ENCODE measurements around the gene RTCA.
"Not testable (repeated sequence)": the region's sequence is repeated elsewhere in the genome, so short reads cannot be mapped to it uniquely, and the experiment has no call there.

The RTCA gene

DNA sequence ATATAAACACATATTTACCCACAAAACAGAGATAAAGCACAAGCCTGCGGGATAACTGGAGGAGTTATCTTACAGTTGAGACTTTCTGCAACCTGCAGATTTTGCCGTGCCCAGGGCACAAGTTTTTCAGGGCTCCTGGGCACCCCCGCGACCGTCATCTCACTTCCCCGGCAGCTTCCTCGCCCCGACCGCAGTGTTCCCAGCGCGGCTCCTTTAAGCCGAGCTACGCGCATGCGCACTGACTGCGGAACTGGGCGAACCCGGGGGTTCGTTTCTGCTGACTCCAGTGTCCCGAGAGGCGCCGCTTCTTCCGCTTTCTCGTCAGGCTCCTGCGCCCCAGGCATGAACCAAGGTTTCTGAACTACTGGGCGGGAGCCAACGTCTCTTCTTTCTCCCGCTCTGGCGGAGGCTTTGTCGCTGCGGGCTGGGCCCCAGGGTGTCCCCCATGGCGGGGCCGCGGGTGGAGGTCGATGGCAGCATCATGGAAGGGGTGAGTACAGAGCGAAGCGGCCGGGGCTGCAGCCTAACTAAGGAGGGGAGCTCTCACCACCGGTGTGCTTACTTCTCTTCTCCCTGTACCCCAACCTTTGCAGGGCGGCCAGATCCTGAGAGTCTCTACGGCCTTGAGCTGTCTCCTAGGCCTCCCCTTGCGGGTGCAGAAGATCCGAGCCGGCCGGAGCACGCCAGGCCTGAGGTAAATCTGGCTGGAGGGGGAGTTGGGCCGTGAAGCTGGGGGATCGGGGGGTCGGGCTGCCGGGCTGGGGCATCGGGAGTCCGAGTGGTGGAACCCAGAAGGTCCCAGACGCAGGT lies at the start of gene RTCA:
Gene RTCA (plus strand): TSS at position 286 of the 810 bp plus-strand sequence. CDS start 160 bp downstream, at position 446.
- Histone ChIP-seq H3K27me3 (ENCODE audit: insufficient read depth, low read length) (no peaks in the 10 kb centered on the region), H3K9ac (ENCODE audit: low read depth, low read length) (peak within 1 kb of the TSS; percentile 95), H3K4me3 (ENCODE audit: low read length) (peak within 1 kb of the TSS; percentile 79), H3K4me1 (ENCODE audit: insufficient read depth, low read length) (0 out of 2 replicates have a peak, but pooled peaks cover 7% of the 10 kb centered on the region), H3K36me3 (ENCODE audit: insufficient read depth, low read depth, low read length) (peaks cover 36% of the 10 kb centered on the region), H3K27ac (ENCODE audit: low read length) (peak within 1 kb of the TSS; percentile 52), H3K9me3 (ENCODE audit: insufficient read depth, low read depth, low read length) (no peaks in the 10 kb centered on the region; the same call in 1 of the 2 replicates)

DNA sequence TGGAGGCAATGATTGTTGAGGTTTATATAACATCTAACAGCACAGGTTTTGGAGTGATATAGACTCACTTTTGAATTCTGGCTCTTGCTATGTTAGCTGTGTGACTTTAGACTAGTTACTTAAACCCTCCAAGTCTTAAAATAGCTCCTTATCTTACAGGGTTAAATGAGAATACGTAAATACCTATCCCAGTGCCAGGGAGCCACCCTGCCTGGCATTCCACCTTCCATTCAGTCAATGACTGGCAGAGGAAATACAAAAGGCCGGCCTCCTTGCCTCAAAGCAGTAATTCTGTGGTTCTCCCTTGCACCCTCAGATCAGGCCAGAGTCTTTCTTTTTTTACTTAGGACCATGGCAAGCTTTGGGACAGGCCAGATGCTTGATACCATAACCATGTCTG lies 48.2 kb upstream of the RTCA start:
- Histone ChIP-seq H3K4me1 (ENCODE audit: insufficient read depth, low read length) (no peaks in the 10 kb centered on the region), H3K27ac (ENCODE audit: low read length) (no peak overlapping the region), H3K9ac (ENCODE audit: low read depth, low read length) (no peak overlapping the region), H3K27me3 (ENCODE audit: insufficient read depth, low read length) (no peaks in the 10 kb centered on the region), H3K36me3 (ENCODE audit: insufficient read depth, low read depth, low read length) (peaks cover 62% of the 10 kb centered on the region), H3K9me3 (ENCODE audit: insufficient read depth, low read depth, low read length) (no peaks in the 10 kb centered on the region), H3K4me3 (ENCODE audit: low read length) (no peak overlapping the region)

DNA sequence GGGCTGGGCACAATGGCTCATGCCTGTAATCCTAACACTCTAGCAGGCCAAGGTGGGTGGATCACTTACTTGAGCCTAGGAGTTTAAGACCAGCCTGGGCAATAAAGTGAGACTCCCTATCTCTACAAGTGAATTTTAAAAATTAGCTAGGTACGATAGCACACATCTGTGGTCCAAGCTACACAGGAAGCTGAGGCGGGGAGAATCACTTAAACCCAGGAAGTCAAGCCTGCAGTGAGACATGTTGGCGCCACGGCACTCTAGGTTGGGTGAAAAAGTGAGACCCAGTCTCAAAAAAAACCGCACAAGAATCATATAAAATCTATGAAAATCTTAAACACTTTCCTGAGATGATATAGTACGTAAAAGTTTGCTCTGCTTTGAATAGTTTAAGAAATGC lies 46.6 kb upstream of the RTCA start:
- Histone ChIP-seq H3K27me3 (ENCODE audit: insufficient read depth, low read length) (no peaks in the 10 kb centered on the region), H3K36me3 (ENCODE audit: insufficient read depth, low read depth, low read length) (peaks cover 50% of the 10 kb centered on the region), H3K27ac (ENCODE audit: low read length) (no peak overlapping the region), H3K4me3 (ENCODE audit: low read length) (no peak overlapping the region), H3K9ac (ENCODE audit: low read depth, low read length) (no peak overlapping the region), H3K4me1 (ENCODE audit: insufficient read depth, low read length) (no peaks in the 10 kb centered on the region), H3K9me3 (ENCODE audit: insufficient read depth, low read depth, low read length) (no peaks in the 10 kb centered on the region)

DNA sequence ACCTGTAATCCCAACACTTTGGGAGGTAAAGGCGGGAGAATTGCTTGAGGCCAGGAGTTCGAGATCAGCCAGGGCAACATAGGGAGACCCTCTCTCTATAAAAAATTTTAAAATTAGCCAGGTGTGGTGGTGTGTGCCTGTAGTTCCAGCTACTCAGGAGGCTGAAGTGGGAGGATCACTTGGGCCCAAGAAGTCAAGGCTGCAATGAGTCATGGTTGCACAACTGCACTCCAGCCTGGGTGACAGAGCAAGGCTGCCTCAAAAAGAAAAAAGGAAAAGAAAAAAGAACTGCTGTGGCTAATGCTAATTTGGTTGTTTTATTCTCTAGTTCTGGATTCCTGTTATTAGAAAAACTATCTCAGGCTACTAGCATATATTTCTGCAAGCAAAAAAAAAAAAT lies 46.1 kb upstream of the RTCA start:
- H3K36me3 ChIP-seq (ENCODE audit: insufficient read depth, low read depth, low read length), result peaks cover 45% of the 10 kb centered on the region
- no peaks in the 10 kb centered on the region for H3K9me3 ChIP-seq (ENCODE audit: insufficient read depth, low read depth, low read length)
- H3K27me3 ChIP-seq (ENCODE audit: insufficient read depth, low read length), result no peaks in the 10 kb centered on the region
- H3K9ac ChIP-seq (ENCODE audit: low read depth, low read length), result no peak overlapping the region
- no peaks in the 10 kb centered on the region for H3K4me1 ChIP-seq (ENCODE audit: insufficient read depth, low read length)
- no peak overlapping the region for H3K4me3 ChIP-seq (ENCODE audit: low read length)
- no peak overlapping the region for H3K27ac ChIP-seq (ENCODE audit: low read length)

DNA sequence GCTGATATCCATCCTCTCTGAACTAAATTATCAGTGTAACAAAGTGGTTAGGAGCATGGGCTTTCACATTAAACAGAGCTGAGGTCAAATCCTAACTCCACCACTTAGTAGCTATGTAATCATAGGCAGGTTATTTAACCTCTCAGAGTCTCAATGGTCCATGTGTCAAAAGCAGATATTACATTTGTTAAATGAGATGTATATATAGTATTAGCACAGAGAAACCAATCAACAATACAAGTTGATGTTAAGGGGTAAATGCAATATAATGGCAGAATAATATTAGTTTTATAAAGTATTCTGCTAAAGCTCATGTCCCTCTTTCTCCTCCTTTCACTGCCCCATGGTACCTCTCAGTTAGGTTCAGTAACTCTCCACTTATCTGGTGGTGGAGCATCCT lies 43.6 kb upstream of the RTCA start:
- Histone ChIP-seq H3K9me3 (ENCODE audit: insufficient read depth, low read depth, low read length) (no peaks in the 10 kb centered on the region), H3K27ac (ENCODE audit: low read length) (no peak overlapping the region), H3K9ac (ENCODE audit: low read depth, low read length) (no peak overlapping the region), H3K4me1 (ENCODE audit: insufficient read depth, low read length) (no peaks in the 10 kb centered on the region), H3K27me3 (ENCODE audit: insufficient read depth, low read length) (no peaks in the 10 kb centered on the region), H3K36me3 (ENCODE audit: insufficient read depth, low read depth, low read length) (peaks cover 26% of the 10 kb centered on the region), H3K4me3 (ENCODE audit: low read length) (no peak overlapping the region)

DNA sequence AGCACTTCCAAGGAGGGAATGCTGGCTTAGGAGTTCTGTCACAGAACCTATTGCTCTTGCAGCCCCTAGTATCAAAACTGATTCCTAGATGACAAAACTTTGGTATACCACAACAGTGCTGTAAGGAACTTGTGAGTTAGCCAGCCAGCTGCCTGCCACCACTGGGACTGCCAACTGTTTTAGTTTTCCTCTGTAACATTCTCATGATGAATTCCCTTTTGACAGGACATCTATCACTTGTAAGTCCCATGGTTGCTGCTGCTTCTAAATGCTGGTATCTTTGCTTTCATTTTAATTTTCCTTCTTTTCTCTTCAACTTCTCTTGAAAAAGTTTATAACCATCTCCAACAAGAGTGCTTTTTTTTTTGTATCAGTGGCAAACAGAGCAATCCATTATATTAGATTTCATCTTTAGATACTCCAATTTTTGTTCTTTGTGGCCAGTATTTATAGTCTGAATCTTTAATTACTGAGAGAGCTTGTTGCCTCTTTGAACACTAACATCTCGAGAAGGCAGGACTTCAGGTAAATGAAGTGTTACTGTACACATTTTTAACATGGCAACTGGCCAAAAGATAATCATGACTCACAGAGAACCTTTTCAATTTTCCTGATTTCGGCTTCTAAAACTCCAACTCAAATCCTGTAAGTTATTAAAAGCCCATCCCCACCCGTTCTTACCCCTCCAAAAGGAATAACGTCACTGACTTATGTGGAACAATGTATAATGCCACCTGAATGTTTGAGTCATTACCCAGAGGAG lies 36.2 kb upstream of the RTCA start:
- no peaks in the 10 kb centered on the region for H3K4me1 ChIP-seq (ENCODE audit: insufficient read depth, low read length)
- H3K27me3 ChIP-seq (ENCODE audit: insufficient read depth, low read length), result no peaks in the 10 kb centered on the region
- no peak overlapping the region for H3K27ac ChIP-seq (ENCODE audit: low read length)
- no peaks in the 10 kb centered on the region for H3K9me3 ChIP-seq (ENCODE audit: insufficient read depth, low read depth, low read length)
- H3K36me3 ChIP-seq (ENCODE audit: insufficient read depth, low read depth, low read length), result peaks cover 62% of the 10 kb centered on the region
- no peak overlapping the region for H3K4me3 ChIP-seq (ENCODE audit: low read length)
- no peak overlapping the region for H3K9ac ChIP-seq (ENCODE audit: low read depth, low read length)

DNA sequence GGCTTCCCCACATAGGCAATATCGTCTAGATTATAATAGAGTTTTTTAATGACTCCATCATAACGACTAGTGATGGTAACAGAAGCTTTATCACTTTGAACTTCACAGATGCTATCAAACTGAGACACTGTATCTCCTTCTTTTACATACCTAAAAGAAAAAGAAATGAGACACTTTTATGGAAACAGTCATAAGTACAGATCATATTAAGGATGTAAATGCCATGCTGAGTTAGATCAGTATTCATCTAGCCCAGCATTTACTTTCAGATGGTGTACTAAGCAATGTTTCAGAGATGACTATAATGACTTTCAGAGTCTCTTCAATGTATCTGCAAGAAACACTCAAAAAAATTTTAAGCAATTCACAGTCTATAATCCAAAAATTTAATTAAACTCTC lies 35.3 kb upstream of the RTCA start:
- Histone ChIP-seq H3K27me3 (ENCODE audit: insufficient read depth, low read length) (no peaks in the 10 kb centered on the region), H3K9ac (ENCODE audit: low read depth, low read length) (no peak overlapping the region), H3K27ac (ENCODE audit: low read length) (no peak overlapping the region), H3K36me3 (ENCODE audit: insufficient read depth, low read depth, low read length) (peaks cover 65% of the 10 kb centered on the region), H3K4me3 (ENCODE audit: low read length) (no peak overlapping the region), H3K4me1 (ENCODE audit: insufficient read depth, low read length) (no peaks in the 10 kb centered on the region), H3K9me3 (ENCODE audit: insufficient read depth, low read depth, low read length) (no peaks in the 10 kb centered on the region)

DNA sequence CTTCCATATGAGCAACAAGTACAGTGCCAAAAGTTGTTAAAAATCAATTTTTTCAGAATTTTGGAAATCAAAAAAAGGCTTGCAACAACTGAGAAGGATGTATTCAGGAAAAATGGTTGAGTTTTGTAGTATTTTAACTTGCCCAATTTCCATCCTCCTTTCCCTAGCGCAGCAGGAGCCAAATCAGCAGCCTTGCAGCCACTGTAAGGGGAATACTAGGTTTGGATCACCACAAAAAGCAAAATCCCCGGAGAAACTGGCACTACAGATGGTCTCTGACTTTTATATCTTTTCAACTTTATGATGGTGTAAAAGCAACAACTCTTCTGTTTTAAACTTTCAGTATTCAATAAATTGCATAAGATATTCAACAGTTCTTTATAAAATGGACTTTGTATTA lies 34.3 kb upstream of the RTCA start:
- Histone ChIP-seq H3K27me3 (ENCODE audit: insufficient read depth, low read length) (no peaks in the 10 kb centered on the region), H3K4me3 (ENCODE audit: low read length) (no peak overlapping the region), H3K36me3 (ENCODE audit: insufficient read depth, low read depth, low read length) (peaks cover 68% of the 10 kb centered on the region), H3K9ac (ENCODE audit: low read depth, low read length) (no peak overlapping the region), H3K27ac (ENCODE audit: low read length) (no peak overlapping the region), H3K9me3 (ENCODE audit: insufficient read depth, low read depth, low read length) (no peaks in the 10 kb centered on the region), H3K4me1 (ENCODE audit: insufficient read depth, low read length) (no peaks in the 10 kb centered on the region)

DNA sequence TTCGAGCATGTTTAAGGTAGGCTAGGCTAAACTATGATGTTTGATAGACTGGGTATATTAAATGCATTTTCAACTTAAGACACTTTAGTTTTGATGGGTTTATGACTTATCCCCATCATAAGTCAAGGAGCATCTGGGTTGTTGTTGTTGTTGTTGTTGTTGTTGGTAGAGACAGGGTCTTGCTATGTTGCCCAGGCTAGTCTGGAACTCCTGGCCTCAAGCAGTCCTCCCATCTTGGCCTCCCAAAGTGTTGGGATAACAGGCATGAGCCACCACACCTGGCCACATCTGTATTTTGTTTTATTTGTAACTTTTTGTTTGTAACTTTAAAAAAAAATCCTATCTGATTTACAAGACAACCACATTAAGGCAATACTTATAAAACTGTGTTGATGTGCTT lies 33.9 kb upstream of the RTCA start:
- H3K9me3 ChIP-seq (ENCODE audit: insufficient read depth, low read depth, low read length), result no peaks in the 10 kb centered on the region
- H3K4me3 ChIP-seq (ENCODE audit: low read length), result no peak overlapping the region
- no peaks in the 10 kb centered on the region for H3K4me1 ChIP-seq (ENCODE audit: insufficient read depth, low read length)
- H3K27ac ChIP-seq (ENCODE audit: low read length), result no peak overlapping the region
- H3K36me3 ChIP-seq (ENCODE audit: insufficient read depth, low read depth, low read length), result peaks cover 72% of the 10 kb centered on the region
- no peak overlapping the region for H3K9ac ChIP-seq (ENCODE audit: low read depth, low read length)
- no peaks in the 10 kb centered on the region for H3K27me3 ChIP-seq (ENCODE audit: insufficient read depth, low read length)

DNA sequence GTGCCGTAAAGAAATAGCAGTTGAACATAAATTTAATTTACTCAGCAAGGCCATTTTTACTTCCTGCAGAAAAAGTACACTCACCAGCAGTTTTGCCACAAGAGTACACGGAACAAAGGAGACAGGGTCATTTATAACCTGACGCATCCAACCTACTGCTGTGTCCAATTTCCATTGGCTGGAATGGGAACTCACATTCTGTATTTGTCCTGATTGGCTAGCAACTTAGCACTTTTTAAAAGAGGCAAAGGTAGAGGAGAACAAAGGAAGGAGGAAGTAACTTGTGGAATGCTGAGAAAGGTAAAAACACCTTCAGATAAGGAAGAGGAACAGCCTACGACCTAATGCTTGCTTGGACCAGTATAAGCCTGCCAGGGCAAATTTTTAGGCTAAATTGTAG lies 32.5 kb upstream of the RTCA start:
- not testable (repeated sequence) for H3K4me1 ChIP-seq (ENCODE audit: insufficient read depth, low read length); H3K9me3 ChIP-seq (ENCODE audit: insufficient read depth, low read depth, low read length); H3K27me3 ChIP-seq (ENCODE audit: insufficient read depth, low read length); H3K27ac ChIP-seq (ENCODE audit: low read length); H3K4me3 ChIP-seq (ENCODE audit: low read length); H3K9ac ChIP-seq (ENCODE audit: low read depth, low read length)
- H3K36me3 ChIP-seq (ENCODE audit: insufficient read depth, low read depth, low read length), result peaks cover 70% of the 10 kb centered on the region

DNA sequence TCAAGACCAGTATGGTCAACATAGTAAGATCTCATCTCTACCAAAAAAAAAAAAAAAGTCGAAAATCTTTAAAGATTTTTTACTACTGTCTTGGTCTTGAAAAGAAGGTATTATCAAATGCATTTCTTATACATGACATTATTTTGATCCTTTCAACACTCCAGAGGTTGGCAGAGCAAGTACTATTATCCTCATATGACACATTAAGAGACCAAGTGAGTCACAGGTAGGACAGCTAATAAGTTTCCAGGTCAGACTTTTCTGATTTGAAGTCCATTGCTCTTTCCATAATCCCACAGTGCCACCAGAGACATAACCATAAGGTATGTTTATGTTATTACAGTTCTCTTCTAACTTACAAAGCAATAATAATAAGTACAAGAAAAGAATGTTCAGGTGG lies 31.6 kb upstream of the RTCA start:
- no peak overlapping the region for H3K27ac ChIP-seq (ENCODE audit: low read length)
- H3K27me3 ChIP-seq (ENCODE audit: insufficient read depth, low read length), result no peaks in the 10 kb centered on the region
- no peaks in the 10 kb centered on the region for H3K4me1 ChIP-seq (ENCODE audit: insufficient read depth, low read length)
- H3K9me3 ChIP-seq (ENCODE audit: insufficient read depth, low read depth, low read length), result no peaks in the 10 kb centered on the region
- H3K36me3 ChIP-seq (ENCODE audit: insufficient read depth, low read depth, low read length), result peaks cover 78% of the 10 kb centered on the region
- H3K4me3 ChIP-seq (ENCODE audit: low read length), result no peak overlapping the region
- no peak overlapping the region for H3K9ac ChIP-seq (ENCODE audit: low read depth, low read length)

DNA sequence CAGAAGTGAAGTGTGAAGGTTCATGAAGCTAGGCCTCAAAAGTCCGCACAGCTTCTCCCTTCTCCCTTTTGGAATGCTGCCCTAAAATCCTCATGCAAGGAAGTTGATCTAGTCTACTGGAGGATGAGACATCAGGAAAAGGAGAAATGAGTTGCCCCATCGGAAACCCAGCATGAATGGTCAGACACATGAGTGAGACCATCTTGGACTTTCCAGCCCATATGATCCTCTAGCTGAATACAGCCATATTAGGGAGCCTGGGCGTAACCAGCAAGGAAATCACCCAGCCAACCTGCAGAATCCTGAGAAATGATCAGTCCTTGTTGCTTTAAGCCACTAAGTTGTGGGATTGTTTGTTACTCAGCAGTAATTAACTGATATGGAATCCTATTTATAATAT lies 28.9 kb upstream of the RTCA start:
- Histone ChIP-seq H3K4me1 (ENCODE audit: insufficient read depth, low read length) (no peaks in the 10 kb centered on the region), H3K27ac (ENCODE audit: low read length) (no peak overlapping the region), H3K36me3 (ENCODE audit: insufficient read depth, low read depth, low read length) (peaks cover 64% of the 10 kb centered on the region), H3K4me3 (ENCODE audit: low read length) (no peak overlapping the region), H3K9me3 (ENCODE audit: insufficient read depth, low read depth, low read length) (no peaks in the 10 kb centered on the region), H3K27me3 (ENCODE audit: insufficient read depth, low read length) (no peaks in the 10 kb centered on the region), H3K9ac (ENCODE audit: low read depth, low read length) (no peak overlapping the region)
